GM21737 (cell line): ENCODE measurements around the gene RASIP1.
A peak's percentile ranks its signal among the peaks of the same experiment; 100 is the strongest.

Experiments used
- ATAC-seq: cut with Tn5 transposase; IDR thresholded peaks from one replicate; pipeline ENCODE4 v1.9.1; 2021; ENCODE audit warnings: mild to moderate bottlenecking, moderate library complexity; ENCODE audit not compliant: unreplicated experiment

RASIP1 gene

DNA sequence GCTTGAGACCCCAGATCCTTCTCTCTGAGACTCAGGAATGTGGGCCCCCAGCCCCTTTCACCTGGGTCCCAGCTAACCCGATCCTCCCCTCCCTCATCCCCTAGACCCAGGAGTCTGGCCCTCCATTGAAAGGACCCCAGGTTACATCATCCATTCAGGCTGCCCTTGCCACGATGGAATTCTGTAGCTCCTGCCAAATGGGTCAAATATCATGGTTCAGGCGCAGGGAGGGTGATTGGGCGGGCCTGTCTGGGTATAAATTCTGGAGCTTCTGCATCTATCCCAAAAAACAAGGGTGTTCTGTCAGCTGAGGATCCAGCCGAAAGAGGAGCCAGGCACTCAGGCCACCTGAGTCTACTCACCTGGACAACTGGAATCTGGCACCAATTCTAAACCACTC is 15.4 kb upstream of the RASIP1 start:
- ATAC-seq, result no peak

DNA sequence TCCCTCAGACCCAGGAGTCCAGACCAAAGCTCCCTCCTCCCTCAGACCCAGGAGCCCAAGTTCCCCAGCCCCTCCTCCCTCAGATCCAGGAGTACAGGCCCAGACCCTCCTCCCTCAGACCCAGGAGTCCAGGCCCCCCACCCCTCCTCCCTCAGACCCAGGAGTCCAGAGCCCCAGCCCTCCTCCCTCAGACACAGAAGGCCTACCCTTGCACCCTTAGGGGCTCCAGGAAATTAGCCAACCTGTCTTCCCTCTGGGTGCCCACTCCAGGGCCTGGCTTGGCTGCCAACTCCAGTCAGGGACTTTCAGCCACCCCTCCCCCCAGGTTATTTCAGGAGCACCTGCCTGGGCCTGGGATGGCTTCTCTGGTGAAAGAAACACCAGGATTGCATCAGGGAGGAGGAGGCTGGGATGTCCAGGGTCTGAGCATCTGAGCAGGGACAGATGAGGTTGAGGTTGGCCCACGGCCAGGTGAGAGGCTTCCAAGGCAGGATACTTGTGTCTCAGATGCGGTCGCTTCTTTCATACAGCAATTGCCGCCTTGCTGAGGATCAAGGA is 14.8 kb upstream of the RASIP1 start, which contains the start of gene FGF21:
FGF21 (plus strand) TSS at position 441 of the 558 bp plus-strand sequence. CDS start 713 bp downstream, outside the sequence.
- ATAC-seq, result no peak

DNA sequence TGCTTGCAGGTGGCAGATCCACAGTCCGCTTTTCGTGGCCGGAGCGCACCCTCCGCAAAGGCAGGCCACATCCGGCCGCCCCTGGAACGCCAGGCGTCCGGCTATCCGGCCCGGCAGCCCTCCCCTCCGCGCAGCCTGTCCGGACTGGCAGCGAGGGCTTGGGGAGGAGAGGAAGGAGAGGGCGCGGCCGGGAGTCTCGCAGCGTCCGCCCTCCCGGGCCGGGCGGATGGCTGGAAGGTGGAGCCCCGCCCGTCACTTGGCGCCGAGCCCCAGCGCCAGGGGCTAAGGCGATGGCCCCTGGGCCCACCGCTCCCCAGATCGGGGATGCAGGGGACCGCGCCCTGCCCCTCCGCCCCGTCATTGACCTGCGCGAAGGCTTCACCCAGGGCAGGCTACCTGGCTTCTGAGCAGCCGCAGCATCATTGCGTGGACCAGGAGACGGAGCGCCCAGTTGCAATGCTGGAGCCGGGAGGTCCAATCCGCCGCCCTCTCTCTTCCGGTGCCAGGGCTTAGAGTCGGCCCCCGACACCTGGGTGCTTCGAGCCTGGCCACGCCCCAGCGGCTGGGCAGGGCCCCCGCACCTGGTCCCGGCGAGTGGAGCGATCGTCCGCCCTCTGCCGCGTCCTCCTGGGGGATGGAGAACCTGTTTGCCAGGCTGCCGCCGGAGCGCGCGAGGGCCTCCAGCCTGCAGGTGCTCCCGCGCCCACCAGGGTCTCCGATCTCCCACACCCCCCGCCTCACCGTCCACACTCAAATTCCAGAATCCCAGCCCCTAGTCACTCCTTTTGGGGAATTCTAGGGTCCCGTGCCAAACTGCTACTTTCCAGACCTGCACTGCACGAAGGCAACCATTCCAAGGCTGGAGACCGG is 12.3 kb upstream of the RASIP1 start, which contains the start of gene FUT1:
FUT1 (minus strand) TSS at position 146 of the 870 bp plus-strand sequence. CDS start 1,360 bp downstream, outside the sequence.
- no peak for ATAC-seq

DNA sequence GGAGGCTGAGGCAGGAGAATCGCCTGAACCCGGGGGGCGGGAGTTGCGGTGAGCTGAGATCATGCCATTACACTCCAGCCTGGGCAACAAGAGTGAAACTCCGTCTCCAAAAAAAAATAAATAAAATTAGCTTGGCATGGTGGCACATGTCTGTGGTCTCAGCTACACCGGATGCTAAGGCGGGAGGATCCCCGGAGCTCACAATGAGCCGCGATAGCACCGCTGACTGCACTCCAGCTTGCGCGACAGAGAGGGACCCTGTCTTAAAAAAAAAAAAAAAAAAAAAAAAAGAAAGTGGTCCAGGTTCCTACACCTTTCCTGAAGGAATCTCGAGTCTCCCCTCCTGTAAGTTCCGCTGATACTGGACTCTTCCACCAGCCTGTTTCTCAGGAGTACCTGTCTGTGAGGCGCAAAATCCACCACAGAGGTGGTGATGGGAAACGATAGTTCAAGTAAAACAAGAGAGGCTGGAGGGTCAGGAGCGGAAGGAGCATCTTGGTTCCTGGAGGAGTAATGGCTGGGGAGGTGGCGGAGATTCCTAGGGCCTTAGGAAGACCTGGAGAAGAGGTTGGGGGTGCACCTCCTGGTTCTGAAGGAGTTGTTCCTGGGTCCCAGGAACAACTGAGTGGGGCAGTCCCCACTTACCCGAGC is 11.6 kb upstream of the RASIP1 start:
- ATAC-seq, result no peak

DNA sequence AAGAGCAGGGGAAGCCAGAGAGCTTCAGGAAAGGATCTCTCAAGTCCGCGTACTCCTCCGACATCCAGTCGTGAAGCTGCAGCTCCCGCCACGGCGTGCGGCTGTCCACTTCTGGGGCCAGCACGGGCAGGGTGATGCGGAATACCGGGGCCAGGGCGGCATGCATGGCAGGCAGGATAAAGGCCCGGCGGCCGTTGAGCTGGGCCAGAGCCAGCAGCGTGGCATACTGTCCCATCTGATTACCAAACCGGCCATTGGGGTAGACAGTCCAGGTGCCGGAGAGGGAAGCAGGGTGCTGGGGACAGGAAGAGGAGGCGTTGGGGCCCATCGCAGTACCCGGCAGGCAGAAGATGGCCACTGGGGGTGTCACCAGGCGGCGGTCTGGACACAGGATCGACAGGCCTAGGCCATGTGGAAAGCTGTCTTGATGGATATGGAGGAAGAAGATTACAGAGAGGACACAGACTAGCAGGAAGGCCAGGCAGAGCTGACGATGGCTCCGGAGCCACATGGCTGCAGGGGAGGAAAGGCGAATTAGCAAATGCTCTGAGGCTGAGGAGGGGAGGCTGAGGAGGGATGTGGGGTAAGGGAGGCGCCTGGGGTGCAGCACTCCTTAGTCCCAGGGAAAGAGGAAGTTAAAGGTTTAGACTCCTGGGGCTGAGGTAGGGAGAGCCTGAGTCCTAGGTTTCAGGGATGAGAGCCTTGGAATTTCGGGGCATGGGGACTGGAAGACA is 10.5 kb upstream of the RASIP1 start:
- no peak for ATAC-seq

DNA sequence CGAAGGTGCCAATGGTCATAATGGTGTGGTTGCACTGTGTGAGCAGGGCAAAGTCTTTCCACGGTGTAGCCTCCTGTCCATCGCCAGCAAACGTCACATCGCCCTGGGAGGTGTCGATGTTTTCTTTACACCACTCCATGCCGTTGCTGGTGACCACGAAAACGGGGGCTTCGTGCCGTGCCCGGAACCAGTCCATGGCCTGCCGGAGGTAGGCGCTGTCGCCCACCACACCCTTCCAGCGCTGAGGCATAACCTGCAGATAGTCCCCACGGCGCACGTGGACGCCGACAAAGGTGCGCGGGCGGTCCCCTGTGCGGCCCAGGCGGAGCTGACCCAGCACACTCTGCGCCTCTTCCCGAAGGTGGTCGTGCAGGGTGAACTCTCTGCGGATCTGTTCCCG is 9.9 kb upstream of the RASIP1 start:
- ATAC-seq, result no peak

DNA sequence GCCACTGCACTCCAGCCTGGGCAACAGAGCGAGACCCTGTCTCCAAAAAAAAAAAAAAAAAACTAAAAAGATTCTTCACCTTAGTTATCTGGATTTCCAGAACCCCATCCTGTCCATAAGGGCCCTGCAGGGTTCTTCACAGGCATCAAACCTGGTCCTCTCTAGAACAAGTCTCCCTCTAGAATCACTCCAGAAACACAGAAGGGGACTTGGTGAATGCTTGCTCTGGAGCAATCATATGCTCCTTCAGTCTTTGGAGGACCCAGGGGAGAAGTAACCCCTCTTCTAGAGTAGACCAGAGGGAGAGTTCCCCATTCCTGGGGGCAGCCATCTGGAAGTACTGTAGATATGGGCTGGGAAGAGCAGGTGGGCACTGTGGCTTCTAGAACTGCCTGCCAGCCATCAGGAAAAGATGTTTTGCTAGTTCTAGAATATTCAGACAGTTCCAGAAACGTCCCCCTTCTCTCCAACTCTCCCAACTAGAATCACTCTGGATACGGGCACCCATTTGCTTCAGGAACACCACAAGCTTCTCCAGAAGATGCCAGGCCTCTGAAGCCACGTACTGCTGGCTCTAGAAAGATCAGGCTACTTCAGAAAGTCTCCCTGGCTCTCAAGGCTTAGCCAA is 9.3 kb upstream of the RASIP1 start:
- ATAC-seq, result no peak

DNA sequence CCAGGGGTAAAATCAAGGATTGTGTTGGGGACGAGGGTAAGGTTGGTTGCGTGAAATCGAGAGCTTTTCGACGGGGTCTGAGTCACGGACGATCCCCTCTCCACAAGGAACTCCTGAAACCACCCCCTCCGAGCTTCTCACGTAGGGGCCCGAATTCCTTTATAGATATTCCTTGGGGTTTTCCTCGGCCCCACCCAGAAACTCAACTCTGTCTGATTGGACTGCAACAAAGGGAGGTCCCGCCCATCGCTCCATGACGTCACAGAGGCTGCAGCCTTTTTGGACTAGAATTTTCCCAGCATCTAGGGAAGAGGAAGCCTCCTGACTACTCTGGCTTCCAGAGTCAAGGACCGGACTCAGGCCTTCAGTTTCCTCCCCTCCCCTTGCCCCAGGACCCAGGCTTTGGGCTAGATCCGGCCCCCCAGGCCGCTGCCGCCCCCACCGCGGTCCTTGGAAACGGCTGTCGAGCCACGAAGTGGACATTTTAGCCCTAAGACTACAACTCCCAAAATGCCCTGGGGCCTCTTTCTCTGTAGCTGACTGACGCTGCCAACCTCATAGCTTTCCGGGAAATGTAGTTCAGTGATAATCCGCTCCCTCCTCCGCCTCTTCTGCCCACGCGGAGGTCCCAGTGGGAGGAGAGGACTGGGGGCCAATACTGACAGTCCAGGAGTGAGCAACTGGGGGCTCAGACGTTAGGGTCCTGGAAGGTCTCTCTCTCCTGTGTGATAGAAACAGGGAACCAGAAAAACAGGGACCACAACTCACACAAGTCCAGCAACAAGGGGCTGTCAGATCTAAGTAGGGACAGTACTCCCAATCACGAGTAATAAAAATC is 6.5 kb upstream of the RASIP1 start, which contains the start of gene IZUMO1:
IZUMO1 (minus strand) TSS at position 172 of the 838 bp plus-strand sequence. CDS start 1,050 bp downstream, outside the sequence.
- ATAC-seq, result no peak

DNA sequence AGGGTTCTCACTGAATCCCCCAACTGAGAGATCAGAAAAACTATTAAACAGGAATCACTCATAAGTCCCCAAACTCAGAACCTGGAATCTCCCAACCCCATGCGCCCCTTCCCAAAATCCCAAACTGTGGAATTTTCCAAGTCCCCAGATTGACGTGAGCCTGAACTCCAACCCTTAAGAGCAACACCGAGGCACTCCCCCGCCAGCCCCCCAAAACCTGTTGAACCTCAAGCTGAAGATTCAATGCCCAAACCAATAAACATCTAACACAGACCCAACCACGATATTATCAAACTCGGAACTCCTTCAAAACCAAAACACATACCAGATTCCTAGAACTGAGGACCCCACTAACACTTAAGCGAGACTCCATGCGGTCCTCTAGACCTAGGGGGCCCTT is 5.7 kb upstream of the RASIP1 start:
- ATAC-seq, result no peak

DNA sequence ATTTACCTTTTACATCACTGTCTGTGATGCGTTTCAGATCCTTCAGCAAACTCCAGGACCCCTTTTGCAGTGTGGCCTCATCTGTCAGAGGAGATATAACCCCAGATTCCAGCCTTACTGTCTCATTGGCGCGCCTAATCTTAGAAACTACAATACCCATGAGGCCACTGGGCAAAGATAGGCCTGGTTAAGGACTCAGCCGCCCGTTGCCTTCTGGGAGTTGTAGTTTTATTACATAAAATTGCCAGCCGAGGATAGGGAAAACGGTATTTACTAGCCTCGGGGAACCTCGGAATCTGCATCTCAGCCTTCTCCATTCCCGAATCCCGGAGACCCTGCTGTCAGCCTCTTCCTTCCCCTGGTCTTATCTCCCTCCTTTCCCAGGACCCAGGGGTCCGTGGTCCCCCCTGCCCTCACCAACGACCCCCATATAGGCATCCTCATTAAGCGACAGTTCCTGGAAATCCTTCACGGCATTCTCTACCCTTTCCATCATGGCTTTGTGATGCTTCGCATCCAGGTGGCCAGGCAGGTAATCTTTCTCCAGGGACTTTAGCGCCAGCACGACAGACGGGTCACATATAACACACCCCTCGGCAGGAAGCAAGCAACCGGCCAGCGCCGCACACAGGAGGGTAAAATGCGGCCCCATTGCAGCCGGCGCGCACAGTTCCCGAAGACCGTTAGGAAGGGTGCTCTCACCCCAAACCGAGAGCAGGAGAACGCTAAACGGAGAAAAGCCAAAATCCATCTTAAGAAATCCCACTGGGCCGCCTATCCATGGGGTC is 5.0 kb upstream of the RASIP1 start:
- ATAC-seq, result no peak

DNA sequence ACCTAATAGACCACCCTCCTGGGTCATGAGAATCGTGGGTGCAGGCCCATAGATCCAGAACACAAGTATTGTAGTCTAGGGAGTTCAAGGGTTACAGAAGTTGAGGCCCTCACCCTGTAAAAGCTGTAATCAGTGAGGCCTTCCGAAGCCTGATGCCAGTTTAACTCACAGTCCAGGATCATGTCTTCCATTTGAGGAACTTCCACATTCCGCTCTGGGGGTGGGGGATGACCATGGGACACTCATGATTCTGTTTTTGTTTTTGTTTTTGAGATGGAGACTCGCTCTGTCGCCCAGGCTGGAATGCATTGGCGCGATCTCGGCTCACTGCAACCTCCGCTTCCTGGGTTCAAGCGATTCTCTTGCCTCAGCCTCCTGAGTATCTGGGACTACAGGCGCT is 1.7 kb upstream of the RASIP1 start:
- ATAC-seq, result no peak

DNA sequence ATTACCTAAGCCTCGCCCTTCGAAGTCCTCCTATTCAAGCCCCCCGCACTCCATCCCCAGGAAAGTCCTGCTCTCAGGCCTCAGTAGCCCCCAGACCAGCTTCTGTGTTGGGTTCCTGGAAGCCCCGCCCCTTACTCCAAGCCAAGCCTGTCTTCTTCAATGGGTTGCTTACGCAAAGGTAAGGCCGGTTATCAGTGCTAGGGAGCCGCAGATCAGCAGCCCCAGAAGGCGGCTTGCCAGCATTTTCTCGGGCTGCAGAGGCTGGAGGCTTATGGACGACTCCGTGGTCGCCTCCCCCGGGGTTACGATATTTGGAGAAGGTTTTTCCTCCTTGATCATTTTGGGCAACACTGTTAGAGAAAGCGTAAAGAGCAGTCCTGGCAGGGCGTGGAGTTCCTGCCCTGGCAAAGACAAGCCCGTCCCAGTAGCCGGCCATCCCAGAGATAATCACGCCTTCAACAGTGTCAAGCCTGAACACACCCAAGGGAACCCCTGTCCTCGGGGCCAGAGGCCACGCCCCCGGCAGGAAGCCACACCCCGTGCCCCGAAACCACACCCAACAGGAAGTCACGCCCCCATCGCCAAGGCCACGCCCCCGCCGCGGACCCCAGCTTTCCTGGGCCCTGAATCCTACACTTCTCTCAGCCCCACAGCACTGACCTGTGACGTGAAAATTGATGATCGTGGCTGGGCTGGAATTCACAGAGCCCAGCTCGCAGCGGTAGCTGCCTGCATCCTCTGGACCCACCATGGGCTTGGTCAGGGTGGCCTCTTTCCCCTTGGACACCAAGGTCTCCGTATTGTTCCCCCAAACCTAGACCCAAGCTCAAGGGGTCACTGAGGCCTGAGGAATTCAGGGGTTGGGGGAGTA is 954 bp upstream of the RASIP1 start:
- no peak for ATAC-seq

DNA sequence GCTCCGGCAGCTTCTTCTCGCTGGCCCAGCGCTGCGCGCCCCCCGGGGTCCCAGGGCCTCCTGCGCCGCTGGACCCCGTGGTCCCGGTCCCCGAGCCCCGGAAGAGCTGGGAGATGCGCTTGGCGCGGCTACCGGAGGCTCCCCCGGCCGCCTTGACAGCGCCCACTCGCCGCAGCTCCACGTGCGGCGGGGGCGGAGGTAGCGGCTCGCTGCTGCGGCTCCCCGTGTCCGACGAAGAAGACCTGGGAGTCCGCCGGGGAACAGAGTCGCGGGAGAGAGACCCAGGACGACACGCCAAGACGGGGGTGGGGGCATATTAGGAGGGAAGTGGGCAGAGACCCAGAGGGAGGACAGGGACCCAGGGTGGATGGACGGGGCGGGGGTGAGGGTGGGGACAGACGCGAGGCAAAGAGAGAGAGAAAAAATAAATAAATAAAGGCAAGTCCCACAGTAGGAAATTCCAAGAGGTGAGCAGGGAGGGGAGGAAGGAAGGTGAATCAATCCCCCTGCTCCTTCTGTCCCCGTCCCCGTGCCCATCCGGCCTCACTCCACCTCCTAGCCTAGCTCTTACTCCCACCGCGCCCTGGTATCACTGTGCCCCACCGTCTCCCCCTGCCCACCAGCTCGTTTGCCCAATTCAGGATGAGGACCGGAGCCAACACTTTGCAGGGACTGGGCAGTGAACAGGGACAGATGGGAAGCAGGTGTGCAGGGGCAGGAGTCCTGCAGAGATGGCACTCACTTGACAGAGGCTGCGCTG is 826 bp downstream of the RASIP1 start:
- no peak for ATAC-seq

DNA sequence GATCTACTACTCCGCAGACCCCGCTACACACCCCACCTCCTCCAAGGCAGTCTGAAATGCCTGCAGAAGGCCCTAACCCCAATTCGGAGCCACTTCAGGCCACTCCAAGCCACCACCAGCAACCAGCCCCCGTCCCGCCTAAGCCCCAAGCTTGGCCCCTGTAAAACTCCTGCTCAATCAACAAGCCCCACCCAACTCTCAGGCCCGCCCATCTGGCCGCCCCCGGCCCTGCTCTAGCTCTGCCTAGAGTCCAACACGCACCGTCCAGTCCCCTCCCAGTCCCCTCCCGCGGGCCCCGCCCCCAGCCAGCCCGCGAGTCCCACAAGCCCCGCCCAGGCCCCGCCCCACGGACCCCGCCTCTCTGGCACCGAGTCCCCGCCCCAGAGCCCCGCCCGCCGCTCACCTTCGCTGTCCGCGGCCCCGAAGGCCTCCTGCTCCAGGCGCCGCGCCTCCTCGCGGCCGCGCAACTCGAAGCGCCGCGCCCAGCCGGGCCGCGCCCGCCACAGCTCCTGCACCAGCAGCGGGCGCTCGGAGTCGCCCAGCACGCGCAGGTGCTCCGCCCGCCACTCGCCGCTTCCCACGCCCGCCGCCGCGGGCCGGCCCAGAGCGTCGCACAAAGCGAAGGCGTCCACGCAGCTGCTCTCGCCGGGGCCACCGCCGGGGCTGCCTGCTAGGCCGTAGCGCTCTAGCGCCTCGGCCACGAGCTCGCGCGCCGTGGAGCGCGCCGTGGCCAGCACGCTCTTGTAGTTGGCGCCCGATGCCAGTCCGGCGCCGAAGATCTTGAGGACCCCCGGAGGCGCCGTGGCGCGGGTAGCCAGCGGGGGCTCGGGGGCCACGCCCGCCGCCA is 1.6 kb downstream of the RASIP1 start:
- ATAC-seq, result peak; percentile 79

DNA sequence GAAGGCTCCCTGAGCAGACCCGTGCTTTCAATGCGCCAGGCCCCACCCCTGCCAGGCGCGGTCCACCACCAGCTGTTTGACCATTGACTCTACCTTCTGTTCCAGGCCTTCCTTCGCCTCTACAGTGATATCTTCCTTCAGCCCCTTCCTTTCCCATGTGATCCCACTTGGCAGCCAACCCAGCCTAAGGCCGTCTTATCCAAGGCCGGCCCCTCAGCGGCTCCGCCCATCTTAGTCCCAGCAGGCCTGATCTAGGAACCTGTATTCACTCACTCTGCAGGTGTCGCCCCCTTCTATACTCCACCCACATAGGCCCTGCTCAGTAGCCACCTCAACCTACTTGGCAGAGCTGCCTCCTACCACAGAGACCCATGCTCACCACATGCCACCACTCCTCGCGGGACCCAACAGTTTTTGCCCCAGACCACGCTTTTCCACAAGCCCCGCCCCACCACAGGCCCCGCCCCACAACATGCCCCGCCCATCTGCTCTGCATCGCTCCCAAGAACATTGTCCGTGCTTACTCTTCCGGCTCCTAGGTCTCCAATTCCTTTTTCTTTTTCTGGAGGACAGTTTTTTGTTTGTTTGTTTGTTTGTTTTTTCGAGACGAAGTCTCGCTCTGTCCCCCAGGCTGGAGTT is 2.9 kb downstream of the RASIP1 start:
- ATAC-seq, result no peak
